Posterior vena cava (tissue), 2 donors: ENCODE data around the gene C4orf54. TPM values are rescaled to one million over a fixed set of nuclear protein-coding genes. Genes with fewer than 3 reads are reported as not detected.

Source experiments
- DNase-seq: peaks from one replicate; pipeline ENCODE4 v3.0.0-alpha.2; 2020; ENCODE audit warnings: low spot score
- intact Hi-C, 2 donors: fragments of 100-400 bp; cut with DNase I; formaldehyde crosslinking; loops; one replicate each; pipeline versions ENCODE4 v1.14.1 to v1.14.2; 2022 to 2023
- total RNA-seq, 2 donors: library from RNA; stranded (reverse); fragmentation: NEBNext Ultra II Directional; extraction: Animal tissue kit (Norgen Biotek cat#: 25700); gene quantifications; one replicate each; pipeline ENCODE4 v1.2.1, GENCODE V29; 2021
- donor health status: DM: yes; HTN: yes; CAD: no.
- donor health status: DM: yes; HTN: yes; CAD: no.

Gene C4orf54
- total RNA-seq, 2 donors from 2014 or later: 0.09 to 0.76 TPM

DNA sequence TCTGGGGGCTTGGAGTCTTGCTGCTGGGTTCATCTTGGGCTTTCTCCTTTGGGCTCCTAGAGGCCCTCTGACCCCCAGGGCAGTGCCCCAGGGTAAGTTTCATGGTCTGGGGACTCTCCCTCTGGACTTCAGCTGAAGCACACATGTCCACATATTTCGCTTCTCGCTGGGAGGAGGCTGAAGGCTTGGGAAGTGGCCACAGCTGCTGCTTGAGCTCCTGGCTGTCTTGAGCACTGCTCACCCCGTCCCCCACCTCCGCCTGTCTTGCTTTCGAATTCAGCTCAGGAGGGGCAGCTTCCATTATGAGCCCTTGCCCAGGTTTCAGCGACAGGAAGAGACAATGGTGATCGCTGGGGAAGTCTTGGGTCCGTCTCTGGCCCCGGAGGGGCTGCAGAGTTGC is 3.7 kb downstream of the C4orf54 start:
- intact Hi-C loops: no loop called here
- DNase-seq: no peak

DNA sequence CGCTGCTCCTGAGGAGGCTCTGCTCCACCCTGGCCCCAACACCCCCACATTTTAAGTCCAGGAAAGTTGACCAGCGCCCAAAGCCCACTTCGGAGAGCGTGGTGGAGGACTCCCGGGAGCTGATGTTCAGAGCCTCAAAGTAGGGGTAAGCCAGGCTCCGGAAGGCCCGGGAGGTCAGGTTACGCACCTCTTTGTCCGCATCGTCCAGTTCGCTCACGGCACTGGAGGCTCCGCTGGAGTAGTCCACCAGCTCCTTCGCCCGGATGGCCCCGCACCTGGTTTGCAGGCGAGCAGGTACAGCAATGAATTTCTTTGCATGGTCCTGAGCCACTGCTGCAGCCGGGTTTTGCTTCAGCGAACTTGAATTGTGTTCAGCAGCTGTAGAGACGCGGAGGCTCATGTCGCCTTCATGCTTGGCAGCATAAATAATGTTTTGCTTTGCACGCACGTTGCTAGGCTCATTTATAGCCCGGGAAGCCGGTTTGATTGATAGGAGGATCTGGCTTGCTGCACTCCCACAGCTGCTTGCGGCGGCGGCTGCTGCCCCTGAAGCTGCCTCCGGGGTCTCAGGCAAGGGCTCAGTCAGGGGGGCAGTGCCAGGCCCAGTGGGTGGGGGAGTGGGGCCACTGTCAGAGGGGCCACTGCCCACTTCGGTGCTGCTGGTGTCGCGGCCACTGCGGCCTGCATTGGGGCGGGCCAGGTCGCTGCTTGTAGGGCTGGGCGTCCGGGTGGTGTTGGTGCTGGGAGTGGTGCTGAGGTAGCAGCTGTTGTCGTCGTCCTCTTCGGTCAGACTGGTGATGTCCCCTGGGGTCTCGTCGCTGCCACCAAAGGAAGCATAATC is 4.8 kb downstream of the C4orf54 start:
- intact Hi-C loops: no loop called here
- DNase-seq: peak; percentile 78

DNA sequence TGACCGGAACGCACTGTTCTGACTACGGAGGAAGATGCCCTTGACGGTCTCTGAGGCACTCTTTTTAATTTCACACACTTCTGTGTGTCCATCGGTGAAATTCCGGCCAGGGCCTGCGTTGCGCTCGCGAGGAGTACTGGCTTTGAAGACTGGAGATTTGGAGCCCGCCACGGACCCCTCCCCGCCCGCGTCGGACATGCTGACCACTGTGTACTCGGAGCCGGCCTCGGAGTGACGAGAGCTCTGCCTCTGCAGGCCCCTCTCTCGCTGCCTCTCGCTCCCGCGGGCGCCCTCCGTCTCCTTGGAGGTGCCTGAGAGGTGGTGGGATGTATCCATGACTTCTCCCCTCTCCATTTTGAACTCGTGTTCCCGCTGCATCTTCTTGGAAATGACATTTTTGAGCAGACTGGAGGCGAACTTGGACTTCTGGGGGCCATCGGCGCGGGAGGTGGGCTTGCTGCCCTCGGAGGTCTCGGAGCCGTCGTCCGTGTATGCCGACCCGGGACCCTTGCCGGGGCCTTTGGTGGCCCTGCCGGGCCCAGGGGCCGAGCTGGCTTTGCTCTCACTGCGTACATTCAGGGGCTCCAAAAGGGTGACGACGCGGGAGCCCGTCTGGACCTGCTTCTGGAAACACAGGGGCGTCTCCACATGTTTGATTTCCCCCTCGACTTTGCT is 5.7 kb downstream of the C4orf54 start:
- intact Hi-C loops: no loop called here
- DNase-seq: peak; percentile 77

DNA sequence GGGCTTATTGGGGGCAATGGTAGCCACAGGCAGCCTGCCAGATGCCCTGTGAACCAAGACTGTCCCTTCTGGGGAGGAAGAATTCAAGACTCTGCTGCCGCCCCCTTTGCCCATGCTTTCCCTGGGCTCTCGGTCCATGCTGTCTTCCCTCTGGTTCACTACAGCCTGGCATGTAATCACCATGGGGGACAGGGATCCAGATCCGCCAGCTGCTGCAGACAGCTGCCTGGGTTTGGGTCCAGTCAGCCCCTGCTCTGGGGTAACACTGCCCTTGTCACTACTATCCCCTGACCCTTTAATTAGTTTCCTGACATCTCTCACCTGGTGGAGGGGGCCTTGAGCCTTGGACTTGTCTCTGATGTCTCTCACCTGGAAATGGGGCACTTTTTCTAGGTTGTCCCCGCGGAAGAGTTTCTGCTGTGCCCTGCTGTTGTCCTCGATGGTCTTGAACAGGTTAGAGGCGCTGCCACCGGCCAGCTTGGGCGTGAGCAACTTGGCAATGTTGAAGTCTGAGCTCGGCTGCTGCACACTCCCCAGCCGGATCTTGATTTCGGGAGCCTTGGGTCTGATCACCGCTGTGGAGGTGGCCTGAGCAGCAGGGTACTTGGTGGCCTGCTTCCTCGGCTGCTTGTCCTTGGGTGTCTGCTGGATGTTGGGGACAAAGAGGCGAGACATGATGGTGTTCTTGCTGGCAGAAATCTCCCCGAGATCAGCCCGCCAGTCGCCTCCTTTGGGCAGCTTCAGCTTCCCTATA is 6.4 kb downstream of the C4orf54 start:
- DNase-seq: no peak
- intact Hi-C loops: no loop called here

- intact Hi-C loops: no loop called here
These were observed 7.8 kb downstream of the C4orf54 start for GRCh38 chr4:99649778-99650177.

DNA sequence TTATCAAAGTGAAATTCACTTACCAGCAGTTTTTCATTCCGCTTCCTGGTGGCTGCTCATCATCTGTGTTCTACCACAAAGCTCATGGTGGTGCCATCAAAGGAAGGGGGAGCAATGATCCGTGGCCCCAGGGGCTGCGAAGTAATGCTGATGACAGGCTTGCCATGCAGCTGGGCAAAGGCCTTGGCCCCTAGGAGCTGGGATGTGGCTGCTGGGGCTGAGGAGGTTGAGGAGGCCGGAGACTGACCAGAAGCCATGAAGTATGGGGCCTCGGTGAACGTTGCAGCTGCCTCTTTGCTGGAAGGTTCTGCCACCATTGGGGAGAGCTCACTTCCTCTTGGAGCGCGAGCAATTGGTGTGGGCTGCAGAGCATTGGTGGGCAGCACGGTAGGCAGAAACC is 8.4 kb downstream of the C4orf54 start:
- no peak for DNase-seq
- intact Hi-C loops: no loop called here

More at GRCh38 chr4:99649778-99650177, 7.8 kb downstream of the C4orf54 start:
- no peak for DNase-seq

DNA sequence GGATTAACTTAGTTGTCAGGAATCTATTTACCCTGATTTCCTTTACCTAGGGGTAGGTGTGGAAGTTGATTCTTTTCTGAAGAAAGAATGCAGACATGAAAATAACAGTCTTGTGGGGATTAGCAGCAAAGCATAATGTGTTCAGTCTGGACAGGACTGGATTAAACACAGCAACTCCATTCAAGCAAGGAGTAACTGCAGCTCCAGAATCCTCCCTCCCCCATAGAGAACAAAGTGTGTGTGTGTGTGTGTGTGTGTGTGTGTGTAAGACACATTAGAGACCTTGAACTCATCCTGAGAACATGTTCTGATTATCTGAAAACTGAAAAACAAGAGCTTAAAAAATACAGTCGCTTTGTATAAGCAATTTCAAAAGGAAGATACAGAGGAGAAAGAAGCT is 9.3 kb downstream of the C4orf54 start:
- intact Hi-C loops: no loop called here
- DNase-seq: no peak

- no peak for DNase-seq
- intact Hi-C loops: no loop called here
These were observed 10.6 kb downstream of the C4orf54 start for GRCh38 chr4:99647071-99647470.

- no peak for DNase-seq
- intact Hi-C loops: no loop called here
These were observed 12.0 kb downstream of the C4orf54 start for GRCh38 chr4:99645638-99646037.

GRCh38 chr4:99645036-99645435 is 12.6 kb downstream of the C4orf54 start:
- no peak for DNase-seq
- intact Hi-C loops: no loop called here

- DNase-seq: no peak
- intact Hi-C loops: no loop called here
These were observed 13.2 kb downstream of the C4orf54 start for GRCh38 chr4:99644453-99644852.

GRCh38 chr4:99642725-99643489 is 14.7 kb downstream of the C4orf54 start:
- intact Hi-C loops: no loop called here
- peak; percentile 86 for DNase-seq

GRCh38 chr4:99640676-99641075 is 17.0 kb downstream of the C4orf54 start:
- DNase-seq: no peak
- intact Hi-C loops: no loop called here

- intact Hi-C loops: no loop called here
- no peak for DNase-seq
These were observed 20.5 kb downstream of the C4orf54 start for GRCh38 chr4:99637174-99637573.

DNA sequence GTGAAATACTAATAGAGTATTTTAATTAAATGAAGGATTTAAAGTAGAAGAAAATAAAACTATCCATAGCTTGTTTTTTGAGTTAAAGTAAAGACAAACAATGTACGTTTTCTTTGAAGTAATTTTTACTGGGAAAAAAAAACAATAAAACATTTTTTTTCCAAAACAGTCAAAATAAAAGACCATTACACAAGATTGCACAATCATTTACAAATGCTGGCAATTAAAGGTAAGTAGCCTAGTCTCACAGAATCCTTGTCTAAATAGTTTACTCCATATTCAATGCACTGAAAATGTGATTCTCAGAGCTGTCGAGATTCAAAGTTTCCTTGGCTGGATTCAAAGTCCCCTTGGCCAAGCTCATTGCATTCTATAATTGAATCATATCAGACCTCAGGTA is 21.2 kb downstream of the C4orf54 start:
- intact Hi-C loops: no loop called here

DNA sequence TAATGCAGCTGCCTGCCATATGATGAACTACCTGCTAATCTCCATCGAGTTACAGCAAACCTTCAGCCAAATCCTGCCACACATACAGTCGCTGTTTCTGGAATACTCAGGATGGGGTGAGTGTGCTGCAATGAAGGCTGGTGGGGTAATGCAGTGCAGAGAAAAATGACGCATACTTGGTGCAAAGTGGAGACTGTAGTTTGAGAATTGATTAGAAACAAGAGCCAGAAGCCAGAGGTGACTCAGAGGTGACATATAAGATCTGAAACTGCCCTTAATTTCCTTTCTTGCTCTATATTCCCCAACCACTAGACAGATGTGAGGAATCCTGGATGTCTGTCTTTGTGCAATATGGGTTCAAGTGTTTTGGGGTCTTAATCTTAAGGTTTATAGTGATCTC is 22.0 kb downstream of the C4orf54 start:
- no peak for DNase-seq
- intact Hi-C loops: no loop called here

More for the DNA sequence above, 21.2 kb downstream of the C4orf54 start:
- DNase-seq: no peak

DNA sequence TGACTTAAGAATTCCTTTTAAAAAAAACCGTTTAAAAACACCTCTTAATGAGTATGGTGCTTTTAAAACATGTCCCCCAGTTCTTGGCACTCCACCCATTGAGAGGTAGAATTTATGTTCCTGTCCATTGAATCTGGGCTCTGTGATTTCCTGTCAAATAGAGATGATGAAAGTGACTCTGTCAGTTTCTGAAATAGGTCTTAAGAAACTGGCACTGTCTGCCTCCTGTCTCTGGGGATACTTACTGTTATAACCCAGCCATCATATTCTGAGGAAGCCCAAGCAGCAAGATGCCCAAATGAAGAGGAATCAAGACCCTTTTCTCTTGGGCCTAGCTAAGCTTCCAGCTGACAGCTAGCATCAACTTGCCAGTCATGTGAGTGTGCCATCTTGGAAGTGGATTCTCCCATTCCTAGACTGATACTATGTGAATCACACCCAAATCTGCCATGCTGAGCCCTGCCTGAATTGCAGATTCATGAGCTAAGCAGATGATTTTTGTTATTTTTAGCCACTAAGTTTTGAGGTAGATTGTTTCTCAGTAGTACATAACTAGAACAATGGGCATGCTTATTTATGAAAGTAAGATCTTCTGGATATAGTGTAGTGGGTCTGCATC is 22.8 kb downstream of the C4orf54 start:
- intact Hi-C loops: no loop called here

GRCh38 chr4:99633772-99634171 is 23.9 kb downstream of the C4orf54 start:
- DNase-seq: no peak
- intact Hi-C loops: no loop called here

More for the DNA sequence above, 22.8 kb downstream of the C4orf54 start:
- no peak for DNase-seq

DNA sequence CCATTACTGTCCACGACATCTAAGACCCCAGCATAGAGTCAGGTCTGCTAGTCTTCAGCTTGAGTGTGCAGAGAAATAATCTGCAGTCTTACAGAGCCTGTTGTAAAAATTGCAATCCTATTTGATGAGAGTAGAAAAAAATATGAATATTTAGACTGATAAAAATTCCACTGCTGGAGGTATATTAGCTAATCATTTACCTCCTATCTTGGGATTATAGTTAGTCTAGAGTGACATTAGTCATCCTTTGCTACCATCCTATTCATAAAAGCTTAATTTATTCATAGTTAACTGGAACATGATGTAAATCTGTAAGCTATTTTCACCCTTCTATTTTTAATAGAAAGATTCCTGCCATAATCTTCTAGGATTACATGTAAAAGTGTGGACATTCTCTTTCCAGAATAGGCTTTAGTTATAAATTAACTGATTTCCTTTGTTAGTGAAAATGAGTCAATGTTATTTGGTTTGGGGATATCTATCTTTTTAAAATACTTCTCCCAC is 26.7 kb downstream of the C4orf54 start:
- intact Hi-C loops: no loop called here
- no peak for DNase-seq
